Measurements from ENCODE around the gene DNA2.
A peak's percentile ranks its signal among the peaks of the same experiment; 100 is the strongest.

The DNA2 gene

GRCh38 chr10:68446179-68446578 lies 25.6 kb downstream of the DNA2 start:
- DNase-seq: no peak

GRCh38 chr10:68442971-68443370 lies 28.8 kb downstream of the DNA2 start:
- DNase-seq: no peak

- no peak for DNase-seq
Observed at GRCh38 chr10:68440898-68441297, 30.9 kb downstream of the DNA2 start.

GRCh38 chr10:68435803-68436202 lies 36.0 kb downstream of the DNA2 start:
- DNase-seq: no peak

- DNase-seq: no peak
Observed at GRCh38 chr10:68434657-68435056, 37.1 kb downstream of the DNA2 start.

GRCh38 chr10:68428396-68429104 lies 43.2 kb downstream of the DNA2 start:
- no peak for DNase-seq

GRCh38 chr10:68424454-68425014 lies 47.2 kb downstream of the DNA2 start:
- DNase-seq: no peak

- DNase-seq: no peak
Observed at GRCh38 chr10:68423522-68423921, 48.3 kb downstream of the DNA2 start.

- DNase-seq: no peak
Observed at GRCh38 chr10:68419376-68419775, 52.4 kb downstream of the DNA2 start.

- DNase-seq: no peak
Observed at GRCh38 chr10:68408898-68409518, 62.8 kb downstream of the DNA2 start.

GRCh38 chr10:68406815-68407548 lies 64.8 kb downstream of the DNA2 start, which contains the start of gene RUFY2:
TSS of gene RUFY2 (minus strand) at chr10:68407277. CDS start at chr10:68407189, 88 bp downstream.
- peak; percentile 44 for DNase-seq

GRCh38 chr10:68406111-68406814 lies 65.5 kb downstream of the DNA2 start:
- DNase-seq: peak; percentile 33

GRCh38 chr10:68403701-68404100 lies 68.1 kb downstream of the DNA2 start:
- no peak for DNase-seq

- DNase-seq: no peak
Observed at GRCh38 chr10:68402276-68402675, 69.5 kb downstream of the DNA2 start.

GRCh38 chr10:68397005-68397404 lies 74.8 kb downstream of the DNA2 start:
- DNase-seq: no peak

- DNase-seq: no peak
Observed at GRCh38 chr10:68385740-68386139, 86.0 kb downstream of the DNA2 start.

GRCh38 chr10:68371604-68372003 lies 100.2 kb downstream of the DNA2 start:
- DNase-seq: no peak

- no peak for DNase-seq
Observed at GRCh38 chr10:68367121-68367520, 104.7 kb downstream of the DNA2 start.

GRCh38 chr10:68366600-68366999 lies 105.2 kb downstream of the DNA2 start:
- DNase-seq: no peak

- no peak for DNase-seq
Observed at GRCh38 chr10:68365611-68366010, 106.2 kb downstream of the DNA2 start.

- DNase-seq: no peak
Observed at GRCh38 chr10:68364101-68364886, 107.5 kb downstream of the DNA2 start.
